BE2C (cell line): Measurements from ENCODE around the gene EFCAB11.
"Not testable (repeated sequence)": the region's sequence is repeated elsewhere in the genome, so short reads cannot be mapped to it uniquely, and the experiment has no call there.

ENCODE experiments used
- DNase-seq: peaks from one replicate; pipeline ENCODE4 v3.0.0-alpha.2; 2020
- H3K27me3 ChIP-seq: fragments of 250-450 bp; sonication (Bioruptor Pico); 2 replicates; pipeline ENCODE4 v1.5.1; 2020; ENCODE audit warnings: mild to moderate bottlenecking
- H3K36me3 ChIP-seq: fragments of 250-450 bp; sonication (Bioruptor Pico); 2 replicates; pipeline ENCODE4 v1.5.1; 2020; ENCODE audit warnings: mild to moderate bottlenecking
- H3K4me1 ChIP-seq: fragments of 250-450 bp; sonication (Bioruptor Pico); 2 replicates; pipeline ENCODE4 v1.5.1; 2020
- H3K4me3 ChIP-seq: 2 replicates; pipeline ENCODE4 v1.5.1; 2011; ENCODE audit warnings: low read depth, low read length
- H3K9me3 ChIP-seq: fragments of 250-450 bp; sonication (Bioruptor Pico); 2 replicates; pipeline ENCODE4 v1.5.1; 2020
- CTCF ChIP-seq: IDR thresholded peaks from 2 replicates; pipeline ENCODE4 v1.5.1; 2012; ENCODE audit warnings: mild to moderate bottlenecking, low read depth, low read length

Gene EFCAB11

DNA sequence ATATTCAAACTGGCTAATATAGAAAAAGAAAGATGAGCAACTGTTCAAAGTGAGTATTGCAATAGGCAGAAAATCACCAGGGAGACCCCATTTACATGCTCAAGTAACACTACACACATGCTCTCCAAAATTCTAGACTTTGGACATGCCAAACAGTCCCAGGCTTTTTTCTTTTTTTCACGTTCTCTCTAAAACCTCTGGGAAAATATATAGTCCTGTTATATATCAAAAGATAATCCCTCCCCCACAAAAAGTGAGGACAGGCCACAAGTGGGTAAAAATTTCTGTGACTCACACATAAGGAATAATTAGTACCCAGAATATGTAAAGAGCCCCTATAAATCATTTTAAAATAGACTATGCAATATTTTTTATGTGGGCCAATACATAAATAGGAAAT, 55.2 kb downstream of the EFCAB11 start:
- no peaks in the 10 kb centered on the region for H3K27me3 ChIP-seq
- no peaks in the 10 kb centered on the region for H3K9me3 ChIP-seq
- TF ChIP-seq CTCF, result no peak
- no peak for DNase-seq
- peaks cover 6% of the 10 kb centered on the region for H3K4me1 ChIP-seq
- no peak overlapping the region for H3K4me3 ChIP-seq
- H3K36me3 ChIP-seq, result no peaks in the 10 kb centered on the region

DNA sequence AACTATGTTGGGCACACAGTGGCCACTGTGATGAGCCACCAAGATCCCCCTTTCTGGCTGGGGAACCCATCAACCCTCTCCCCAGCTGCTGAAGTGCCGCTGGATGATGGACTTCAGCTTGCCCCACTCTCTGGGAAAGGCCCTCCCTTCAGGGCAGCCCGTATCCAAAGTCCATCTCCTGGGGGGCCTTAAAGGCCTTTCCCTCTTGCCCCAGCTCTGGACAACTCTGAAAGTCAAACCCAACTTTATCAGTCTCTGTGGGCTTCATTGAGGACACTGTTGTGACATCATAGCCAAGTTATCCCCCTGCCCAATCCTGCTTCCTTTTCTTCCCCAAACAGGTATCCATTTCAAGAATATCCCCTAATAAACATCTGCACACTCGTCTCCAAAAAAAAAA, 61.1 kb downstream of the EFCAB11 start:
- H3K9me3 ChIP-seq, H3K4me1 ChIP-seq, DNase-seq, H3K4me3 ChIP-seq, H3K27me3 ChIP-seq, H3K36me3 ChIP-seq: not testable (repeated sequence)

DNA sequence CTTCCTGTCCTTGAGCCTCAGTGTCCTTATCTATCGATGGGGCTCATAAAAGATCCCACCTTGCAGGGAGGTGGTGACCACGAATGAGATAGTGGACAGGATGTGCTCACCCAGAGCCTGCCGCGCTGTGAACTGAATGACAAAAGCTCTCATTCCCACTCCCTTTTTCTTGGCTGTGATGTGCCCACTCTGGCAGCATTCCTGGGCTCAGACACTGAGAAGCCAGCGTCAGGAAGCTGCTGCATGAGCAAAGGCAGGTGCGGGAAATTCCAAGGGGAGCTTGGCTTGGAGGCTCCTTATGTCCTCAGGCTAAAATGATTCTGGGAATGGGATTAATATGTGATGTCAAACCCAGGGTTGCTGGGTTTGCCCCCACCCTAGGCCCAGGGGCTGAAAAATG, 61.6 kb downstream of the EFCAB11 start:
- no peaks in the 10 kb centered on the region for H3K9me3 ChIP-seq
- H3K27me3 ChIP-seq, result no peaks in the 10 kb centered on the region
- no peak for TF ChIP-seq CTCF
- no peak overlapping the region for H3K4me3 ChIP-seq
- no peaks in the 10 kb centered on the region; the same call in 1 of the 2 replicates for H3K4me1 ChIP-seq
- H3K36me3 ChIP-seq, result no peaks in the 10 kb centered on the region
- no peak for DNase-seq

GRCh38 chr14:89891721-89892120, 62.8 kb downstream of the EFCAB11 start:
- H3K36me3 ChIP-seq, H3K27me3 ChIP-seq, H3K4me3 ChIP-seq, H3K9me3 ChIP-seq, H3K4me1 ChIP-seq, DNase-seq: not testable (repeated sequence)

- no peaks in the 10 kb centered on the region for H3K36me3 ChIP-seq
- DNase-seq, result no peak
- no peak overlapping the region for H3K4me3 ChIP-seq
- no peak for TF ChIP-seq CTCF
- H3K27me3 ChIP-seq, result no peaks in the 10 kb centered on the region
- no peaks in the 10 kb centered on the region for H3K9me3 ChIP-seq
- no peaks in the 10 kb centered on the region; the same call in 1 of the 2 replicates for H3K4me1 ChIP-seq
Observed at GRCh38 chr14:89891055-89891454, 63.5 kb downstream of the EFCAB11 start.

GRCh38 chr14:89890589-89890988, 63.9 kb downstream of the EFCAB11 start:
- TF ChIP-seq CTCF, result no peak
- no peaks in the 10 kb centered on the region for H3K36me3 ChIP-seq
- H3K9me3 ChIP-seq, result no peaks in the 10 kb centered on the region
- no peaks in the 10 kb centered on the region; the same call in 1 of the 2 replicates for H3K4me1 ChIP-seq
- H3K4me3 ChIP-seq, result no peak overlapping the region
- H3K27me3 ChIP-seq, result no peaks in the 10 kb centered on the region
- no peak for DNase-seq

DNA sequence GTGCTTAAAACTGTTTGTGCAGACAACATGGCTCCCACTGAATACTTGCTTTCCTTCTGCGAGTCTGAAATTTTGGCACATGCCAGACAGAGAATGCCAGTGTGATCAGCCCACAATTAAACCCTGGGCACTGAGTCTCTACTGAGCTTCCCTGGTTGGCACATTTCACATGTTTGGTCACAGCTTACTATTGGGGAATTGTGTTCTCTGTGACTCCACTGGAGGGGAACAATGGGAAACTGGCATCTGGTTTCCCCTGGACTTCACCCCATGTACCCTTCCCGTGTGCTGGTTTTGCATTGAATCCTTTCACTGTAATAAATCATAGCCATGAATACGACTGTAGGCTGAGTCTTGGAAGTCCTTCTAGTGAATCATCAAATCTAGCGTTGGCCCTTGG, 64.9 kb downstream of the EFCAB11 start:
- Histone ChIP-seq H3K4me3 (no peak overlapping the region), H3K9me3 (no peaks in the 10 kb centered on the region), H3K27me3 (no peaks in the 10 kb centered on the region), H3K4me1 (no peaks in the 10 kb centered on the region; the same call in 1 of the 2 replicates), H3K36me3 (no peaks in the 10 kb centered on the region)
- DNase-seq, result no peak
- no peak for TF ChIP-seq CTCF
